ENCODE results near the gene ADAM12.

The ADAM12 gene, protein sequence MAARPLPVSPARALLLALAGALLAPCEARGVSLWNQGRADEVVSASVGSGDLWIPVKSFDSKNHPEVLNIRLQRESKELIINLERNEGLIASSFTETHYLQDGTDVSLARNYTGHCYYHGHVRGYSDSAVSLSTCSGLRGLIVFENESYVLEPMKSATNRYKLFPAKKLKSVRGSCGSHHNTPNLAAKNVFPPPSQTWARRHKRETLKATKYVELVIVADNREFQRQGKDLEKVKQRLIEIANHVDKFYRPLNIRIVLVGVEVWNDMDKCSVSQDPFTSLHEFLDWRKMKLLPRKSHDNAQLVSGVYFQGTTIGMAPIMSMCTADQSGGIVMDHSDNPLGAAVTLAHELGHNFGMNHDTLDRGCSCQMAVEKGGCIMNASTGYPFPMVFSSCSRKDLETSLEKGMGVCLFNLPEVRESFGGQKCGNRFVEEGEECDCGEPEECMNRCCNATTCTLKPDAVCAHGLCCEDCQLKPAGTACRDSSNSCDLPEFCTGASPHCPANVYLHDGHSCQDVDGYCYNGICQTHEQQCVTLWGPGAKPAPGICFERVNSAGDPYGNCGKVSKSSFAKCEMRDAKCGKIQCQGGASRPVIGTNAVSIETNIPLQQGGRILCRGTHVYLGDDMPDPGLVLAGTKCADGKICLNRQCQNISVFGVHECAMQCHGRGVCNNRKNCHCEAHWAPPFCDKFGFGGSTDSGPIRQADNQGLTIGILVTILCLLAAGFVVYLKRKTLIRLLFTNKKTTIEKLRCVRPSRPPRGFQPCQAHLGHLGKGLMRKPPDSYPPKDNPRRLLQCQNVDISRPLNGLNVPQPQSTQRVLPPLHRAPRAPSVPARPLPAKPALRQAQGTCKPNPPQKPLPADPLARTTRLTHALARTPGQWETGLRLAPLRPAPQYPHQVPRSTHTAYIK

DNA sequence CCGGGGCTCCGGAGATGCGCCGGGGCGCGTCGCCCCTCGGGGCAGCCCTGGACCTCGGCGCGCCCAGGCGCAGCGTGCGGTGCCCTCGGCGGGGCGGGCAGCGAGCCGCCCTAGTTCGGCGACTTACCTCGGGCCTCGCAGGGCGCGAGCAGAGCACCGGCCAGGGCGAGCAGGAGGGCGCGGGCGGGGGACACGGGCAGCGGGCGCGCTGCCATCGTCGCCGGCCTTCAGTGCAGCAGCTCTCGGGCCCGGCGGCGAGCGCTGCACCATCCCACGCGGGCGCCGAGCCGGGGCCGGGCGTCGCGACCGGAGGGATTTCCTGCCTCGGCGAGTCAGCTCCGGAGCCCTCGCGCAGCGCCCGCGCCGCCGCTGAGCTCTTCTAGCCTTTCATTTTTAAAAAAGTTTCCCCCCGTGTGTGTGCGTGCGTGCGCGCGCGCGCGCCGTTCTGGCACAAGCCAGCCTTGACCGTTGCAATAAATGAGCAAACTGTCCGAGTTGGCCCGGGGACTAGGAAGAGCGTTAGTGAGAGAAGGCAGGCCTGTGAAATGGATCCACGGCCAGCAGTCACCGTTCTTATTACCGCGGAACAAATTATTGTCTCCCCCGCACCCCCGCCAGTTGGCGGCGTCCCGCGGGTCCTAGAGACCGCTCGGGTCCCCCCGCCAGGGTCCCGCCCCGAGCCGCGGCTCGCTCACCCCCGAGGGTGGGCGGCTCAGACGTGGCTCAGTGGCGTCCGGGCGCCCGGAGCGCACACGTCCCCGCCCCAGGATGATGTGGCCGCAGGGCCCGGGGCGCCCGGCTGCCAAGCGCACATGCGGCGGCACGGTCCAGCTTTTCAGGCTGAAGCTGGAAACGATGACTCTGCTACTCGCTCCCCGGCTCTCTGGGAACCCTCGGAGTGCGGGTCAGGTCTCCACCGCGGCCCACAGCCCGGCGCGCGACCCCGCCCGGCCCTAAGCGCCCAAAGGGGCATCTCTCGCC is at the start of gene ADAM12:
ADAM12 (minus strand) TSS at position 547 of the 981 bp plus-strand sequence; CDS start at position 215, 332 bp downstream.
- no peak for DNase-seq

DNA sequence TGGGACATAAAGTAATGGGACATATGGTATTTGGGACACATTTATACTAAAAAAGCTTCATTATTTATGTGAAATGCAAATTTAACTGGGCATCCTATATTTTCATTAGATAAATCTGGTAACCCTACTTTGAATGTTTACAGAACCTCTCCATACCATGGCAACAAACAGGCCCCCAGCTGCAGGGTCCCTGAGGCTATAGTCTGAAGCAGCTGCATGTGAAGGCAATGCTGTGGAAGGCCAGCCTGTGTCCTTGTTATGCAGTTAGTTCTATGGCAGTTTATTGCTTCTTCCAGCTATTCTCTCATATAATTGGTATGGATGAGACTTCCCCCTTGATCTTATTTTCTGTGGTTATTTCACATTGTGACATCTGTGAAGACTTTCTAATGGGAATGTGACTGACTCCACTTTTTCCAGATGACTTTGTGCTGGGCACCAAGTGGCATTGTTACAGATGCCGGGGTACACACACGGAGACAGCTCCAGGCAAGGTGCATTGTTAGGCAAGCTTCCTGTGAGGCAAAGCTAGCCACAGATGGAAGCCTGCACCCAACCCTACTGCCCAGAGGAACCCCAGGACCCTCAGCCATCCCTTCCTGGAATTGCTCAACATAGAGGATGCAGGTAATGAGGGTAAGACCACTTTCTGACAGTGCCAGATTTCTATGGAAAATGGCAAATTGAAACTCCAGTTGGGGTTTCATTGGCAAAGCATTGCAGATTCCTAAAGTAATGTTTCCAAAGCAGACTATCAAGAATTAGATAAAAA is 49.5 kb upstream of the ADAM12 start:
- DNase-seq: no peak

DNA sequence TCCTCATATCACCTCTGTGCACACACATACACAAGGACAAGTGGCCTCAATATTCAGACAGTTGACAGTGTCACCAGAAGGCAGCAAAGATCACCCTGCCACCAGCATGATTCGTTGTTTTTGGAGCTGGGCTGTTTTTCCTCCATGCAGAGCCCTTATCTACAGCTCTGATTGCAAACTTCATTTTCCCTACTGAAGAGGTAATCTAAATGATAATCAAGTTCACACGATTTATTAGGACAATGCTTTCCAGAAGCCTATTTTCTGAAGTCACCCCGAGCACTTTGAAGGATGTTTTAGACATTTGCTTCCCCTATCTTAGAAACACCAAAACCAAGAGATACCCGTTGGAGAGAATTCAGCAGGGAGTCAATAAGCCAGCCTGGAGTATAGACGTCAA is 46.0 kb upstream of the ADAM12 start:
- no peak for DNase-seq

DNA sequence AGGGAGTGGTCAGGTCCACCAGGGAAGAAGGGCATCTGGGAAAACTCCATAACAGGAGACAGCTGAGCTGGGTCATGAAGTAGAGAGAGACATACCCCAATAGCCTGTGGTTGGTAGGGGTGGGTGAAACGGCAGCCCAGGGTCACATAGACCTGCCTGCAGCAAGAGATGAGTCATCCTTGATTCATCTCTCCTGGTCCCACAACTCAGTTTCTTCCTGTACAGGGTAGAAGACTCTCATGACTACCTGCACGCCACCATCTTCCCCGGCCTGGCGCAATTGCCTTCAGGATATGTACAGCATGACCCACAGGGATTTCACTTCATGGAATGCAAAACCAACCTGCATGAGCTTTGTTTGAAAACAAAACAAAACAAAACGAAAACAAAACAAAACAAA is 45.1 kb upstream of the ADAM12 start:
- DNase-seq: no peak

DNA sequence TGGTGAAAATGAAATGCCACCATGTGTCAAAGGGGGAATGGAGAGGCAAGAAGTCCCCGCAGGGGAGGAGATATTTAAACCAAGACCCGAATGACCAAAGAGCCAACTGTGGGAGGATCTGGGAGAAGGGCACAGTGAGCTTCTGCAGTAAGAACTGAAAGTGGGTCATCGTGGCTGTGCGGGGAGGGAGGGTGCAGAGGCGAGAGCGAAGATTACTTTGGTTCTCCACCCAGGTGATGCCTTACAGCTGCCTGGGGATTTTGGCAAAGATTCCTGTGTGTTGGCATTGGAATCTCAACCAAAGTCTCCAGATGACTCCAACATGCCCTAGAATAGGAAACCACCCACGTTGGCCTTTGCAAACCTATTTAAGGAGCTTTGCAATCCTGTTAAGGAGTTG is 44.2 kb upstream of the ADAM12 start:
- no peak for DNase-seq

DNA sequence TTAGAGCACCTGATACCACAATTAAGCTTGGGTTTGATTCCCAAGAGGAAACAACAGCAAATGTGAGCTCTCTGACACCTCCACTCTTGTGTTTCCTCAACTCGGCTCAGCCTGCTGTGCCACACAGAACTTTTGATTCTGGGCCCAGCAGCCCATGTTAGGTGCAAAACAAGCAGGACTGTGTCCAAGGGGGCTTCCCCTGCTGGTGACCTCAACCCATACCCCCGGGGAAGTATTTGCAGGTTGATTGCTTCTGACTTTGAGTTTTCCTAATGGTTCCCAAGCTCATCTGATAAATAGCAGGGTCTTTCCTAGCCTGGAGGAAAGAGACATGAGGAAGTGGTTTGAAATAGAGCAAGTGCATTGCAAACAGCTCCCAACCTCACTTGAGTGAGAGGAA is 43.5 kb upstream of the ADAM12 start:
- DNase-seq: no peak

DNA sequence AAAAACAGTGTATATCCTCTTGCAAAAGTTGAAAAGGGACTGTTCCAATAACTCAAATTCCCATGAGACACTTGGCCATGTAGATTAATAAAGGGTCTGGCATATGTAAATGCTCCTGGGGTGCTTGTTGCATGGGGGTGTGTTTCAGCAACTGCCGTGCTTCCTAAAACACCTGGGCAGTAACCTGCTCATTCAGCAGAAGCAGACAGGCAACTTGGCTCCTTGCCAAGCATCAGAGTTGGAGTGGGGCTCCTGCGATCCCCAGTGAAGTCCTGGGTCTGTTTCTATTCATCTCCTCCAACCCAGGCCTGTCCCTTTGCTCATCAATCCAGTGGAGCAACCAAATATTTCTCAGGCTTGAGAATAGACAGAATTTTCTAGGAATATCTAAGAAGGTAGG is 42.2 kb upstream of the ADAM12 start:
- DNase-seq: no peak

DNA sequence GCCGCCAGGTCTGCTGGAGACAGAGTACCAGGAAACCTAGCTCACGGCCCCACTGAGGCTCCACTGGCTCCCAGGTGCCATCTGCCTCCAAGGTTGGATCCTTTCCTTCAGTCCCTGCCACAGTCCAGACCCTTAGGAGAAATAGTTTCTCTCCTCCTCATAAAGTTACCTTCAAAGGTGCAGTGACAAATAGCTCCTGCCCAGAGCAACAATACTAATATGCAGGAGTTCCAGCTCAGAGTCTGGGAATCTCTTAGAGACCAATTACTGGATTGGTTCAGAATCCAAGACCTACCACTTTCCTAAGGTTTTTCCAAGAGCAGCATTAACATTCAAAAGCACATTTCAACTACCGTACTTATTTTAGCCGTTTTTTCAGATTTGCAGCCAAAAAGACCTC is 41.0 kb upstream of the ADAM12 start:
- no peak for DNase-seq

DNA sequence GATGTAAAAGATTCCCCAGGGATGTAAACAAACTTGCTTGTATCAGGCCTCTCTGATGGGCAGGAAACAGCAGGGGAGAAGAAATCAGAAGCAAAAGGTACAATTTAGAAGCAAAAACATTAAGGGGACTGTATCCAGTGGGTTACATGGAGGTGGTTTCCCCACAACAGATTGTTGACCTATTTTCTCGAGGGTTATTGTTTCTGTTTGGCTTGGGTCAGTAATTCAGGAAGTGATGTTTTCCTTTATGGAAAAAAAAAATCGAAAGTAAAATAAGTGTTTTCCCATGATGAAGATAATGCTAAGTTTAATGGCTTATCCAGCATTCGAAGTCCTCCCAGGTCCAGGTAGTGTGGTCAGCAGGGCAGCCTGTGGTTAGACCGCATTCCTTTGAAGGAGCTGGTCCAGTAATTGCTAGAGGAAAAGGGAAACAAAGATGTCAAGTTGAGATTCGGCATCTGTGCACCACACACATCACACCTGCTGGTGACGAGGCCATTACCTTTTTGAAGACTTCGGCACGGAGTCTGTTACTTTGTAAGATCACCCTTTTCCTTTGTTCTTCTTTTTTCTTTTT is 37.3 kb upstream of the ADAM12 start:
- no peak for DNase-seq

DNA sequence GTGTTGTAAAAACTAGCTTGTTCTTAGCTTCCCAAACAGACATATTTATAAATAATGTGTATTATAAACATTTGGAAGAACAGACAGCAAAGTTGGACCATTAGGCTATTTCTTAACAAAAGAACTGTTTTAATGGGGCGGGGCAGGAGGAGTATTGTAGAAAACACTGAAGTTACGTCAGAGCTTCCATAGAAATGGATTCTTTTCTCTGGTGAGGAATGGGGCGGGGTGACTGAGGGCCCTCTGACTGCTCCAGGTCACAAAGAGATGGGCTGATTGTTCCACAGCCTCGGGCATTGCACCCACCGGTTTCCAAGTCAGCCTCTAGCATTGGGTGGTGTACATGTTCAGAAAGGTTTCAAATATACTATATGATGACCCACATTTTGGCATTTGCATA is 36.8 kb upstream of the ADAM12 start:
- DNase-seq: no peak

DNA sequence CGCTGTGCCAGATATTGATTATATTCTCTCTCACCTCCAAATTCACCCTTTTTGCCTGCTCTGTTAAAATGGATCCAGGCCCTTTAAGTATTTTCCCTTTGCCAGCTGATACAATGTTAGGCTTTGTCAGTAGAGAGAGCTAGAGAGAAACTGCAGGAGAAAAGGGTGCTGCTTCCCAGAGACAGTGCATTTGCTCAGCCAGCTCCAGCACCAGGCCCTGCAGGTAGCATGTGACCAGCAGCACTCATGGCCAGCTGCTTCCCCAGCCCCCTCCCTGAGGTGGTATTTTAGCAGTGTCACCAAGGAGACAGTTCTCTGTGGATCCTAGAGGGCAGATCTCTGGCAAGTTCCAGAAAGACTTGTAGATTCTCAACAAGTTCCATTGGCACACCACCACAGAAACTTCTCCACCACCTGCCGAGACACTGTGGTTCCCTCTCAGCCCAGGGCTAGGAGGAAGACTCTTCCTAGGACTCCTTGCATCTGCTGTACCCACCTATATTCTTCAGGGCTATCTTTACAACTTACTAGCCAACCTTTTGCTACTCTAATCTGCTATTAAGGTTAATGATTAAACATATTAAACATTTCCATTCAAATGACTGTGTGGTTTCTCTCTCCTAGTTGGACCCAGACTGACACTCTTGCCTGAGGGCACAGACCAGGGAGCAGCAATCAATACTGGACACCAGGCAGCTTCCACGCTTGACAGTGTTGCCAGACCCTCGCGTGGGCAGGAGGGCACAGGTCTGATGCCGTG is 35.6 kb upstream of the ADAM12 start:
- DNase-seq: no peak

DNA sequence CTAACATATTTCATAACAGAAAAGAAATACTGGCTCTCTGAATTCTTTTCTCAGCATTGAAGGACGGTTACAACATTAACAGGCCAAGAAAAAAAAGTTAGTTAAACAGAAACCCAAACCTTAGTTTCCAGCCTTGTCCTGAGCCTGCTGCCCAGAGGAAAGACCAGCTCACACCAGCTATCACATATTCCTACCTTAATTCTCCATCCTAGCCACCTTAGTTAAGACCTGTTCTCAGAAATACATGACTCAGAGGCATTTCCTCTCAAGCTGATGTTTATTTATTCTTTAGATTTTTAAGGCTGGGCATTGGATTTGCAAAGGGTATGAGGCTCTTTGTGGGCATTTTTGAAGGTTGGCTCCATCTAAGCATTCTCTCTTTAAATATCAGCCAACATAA is 34.3 kb upstream of the ADAM12 start:
- DNase-seq: no peak

DNA sequence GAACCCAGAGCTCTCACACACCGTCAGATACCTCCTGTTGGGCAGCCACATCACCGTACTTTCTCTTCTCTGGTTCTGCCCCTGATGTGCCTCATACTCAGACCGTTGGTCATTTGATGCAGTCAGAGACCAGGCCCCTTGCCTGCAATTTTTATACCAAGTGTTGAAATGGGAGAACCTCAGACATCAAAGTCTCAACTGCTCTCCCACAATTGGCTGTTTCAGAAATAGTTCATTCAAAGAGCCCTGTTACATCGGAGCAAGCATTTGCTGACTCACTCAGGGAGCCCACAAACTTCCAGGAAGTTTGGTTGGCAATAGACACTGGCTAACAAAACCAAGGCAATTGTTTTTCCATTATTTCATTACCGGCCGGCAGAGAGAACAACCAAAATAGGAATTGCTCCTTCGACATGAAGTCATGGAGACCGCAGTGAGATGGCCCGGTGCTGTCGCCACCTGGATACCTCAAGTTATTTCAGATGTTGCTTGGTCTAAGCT is 33.5 kb upstream of the ADAM12 start:
- DNase-seq: no peak

DNA sequence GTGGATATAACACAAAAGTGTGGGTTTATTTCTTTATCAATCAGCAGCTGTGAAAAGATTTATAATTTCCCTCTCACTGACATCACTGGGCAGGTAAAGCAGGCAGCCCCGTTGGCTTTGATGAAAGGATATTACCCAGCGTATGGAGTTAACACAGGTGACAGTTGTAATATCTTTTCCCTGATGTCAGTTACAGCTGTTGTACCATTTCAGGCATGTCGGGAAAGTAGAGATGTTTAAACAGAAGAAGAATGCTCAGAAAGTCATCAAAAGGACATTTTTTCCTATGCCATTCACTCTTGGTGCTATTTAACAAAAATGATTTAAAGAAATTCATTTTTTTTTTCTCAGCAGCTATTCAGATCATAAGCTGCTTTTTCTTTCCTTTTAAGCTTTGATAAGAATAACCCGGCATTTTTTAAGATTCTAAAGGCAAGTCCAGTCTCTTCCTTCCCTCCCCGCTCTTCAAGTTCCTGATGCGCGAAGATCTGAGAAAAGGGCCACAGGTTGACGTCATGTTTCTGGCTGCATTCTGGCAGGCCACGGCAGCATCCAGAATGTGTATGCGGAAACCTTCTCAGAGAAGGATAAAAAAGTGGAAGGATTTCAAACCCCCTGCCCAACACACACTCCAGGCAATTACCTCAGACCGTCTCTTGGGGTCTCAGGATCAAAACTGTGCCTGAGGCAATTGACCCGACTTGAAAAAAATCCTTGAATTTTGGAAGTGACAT is 32.5 kb upstream of the ADAM12 start:
- no peak for DNase-seq

DNA sequence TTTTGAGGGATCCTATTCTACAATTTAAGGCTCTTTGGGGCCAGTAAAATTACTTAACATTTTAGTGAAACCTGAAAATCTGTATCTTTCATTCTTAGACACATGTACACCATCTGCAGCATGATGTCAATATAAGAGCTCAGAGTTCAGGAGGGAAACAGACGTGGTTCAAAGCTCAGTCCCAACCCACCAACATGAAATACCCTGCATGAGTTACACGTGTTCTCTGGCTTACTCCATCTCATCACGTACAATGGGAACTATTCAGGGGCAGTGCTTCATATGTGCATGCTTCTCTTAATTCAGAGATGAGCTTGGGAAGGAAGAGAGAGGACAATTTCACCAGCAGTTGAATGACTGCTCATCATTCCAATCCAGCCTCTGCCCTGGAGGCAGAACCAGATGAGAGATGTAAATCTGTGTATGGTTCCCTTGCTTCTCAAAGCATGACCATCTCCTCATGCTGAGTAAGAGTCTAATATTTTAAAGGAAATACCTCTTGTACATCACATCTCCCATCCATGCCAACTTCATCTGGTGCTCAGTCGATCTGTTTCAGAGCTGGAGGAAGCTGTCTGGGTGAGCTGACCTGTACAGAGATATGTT is 29.0 kb upstream of the ADAM12 start:
- no peak for DNase-seq

DNA sequence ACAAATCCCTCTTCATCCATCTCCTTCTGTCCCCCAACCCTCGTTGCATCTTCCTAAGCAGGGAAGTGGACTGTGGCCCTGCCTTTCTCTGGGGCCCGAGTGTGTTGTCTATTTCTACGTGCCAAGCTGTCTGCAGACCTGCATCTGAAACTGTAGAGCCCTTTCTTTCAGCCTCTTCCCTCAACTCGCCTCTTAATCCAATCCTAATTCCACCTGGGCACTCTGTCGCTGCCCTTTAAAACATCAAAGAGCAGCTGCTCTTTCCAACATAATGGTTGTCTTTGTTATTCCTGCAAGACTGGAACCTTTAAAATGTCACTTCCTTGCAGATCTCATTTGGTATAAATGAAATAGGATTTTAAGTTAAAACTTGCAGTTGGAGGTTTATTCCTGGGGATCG is 21.5 kb upstream of the ADAM12 start:
- no peak for DNase-seq

DNA sequence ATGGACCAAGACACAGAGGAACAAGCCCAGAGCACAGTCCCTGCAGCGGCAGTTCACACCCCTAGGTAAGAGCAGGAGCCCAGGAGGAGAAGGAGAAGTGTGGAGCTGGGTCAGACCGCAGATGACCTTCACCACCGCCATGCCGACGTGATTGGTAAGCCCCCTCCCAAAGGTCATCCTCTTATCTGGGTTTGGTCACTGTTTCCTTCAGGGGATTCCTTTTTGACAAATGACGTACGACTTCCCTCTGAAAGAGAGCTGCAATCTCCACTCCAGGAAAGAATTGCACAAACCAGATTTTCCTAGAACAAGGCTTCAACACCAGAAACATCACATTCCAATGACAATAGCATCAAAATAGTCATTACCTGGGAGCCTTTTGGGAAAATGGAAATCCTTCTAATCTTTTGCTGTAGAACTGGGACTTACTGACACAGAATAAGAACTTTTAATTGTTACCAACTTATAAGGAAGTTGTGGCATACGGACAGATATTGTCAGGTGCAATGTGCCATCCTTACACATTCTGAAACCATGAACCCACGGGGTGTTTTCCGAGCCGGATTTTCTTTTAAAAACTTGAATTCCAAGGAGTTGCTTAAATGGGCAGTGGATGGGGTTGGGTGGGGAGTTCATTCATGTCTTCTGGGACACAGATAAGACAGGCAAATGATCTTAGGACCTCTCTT is 20.8 kb upstream of the ADAM12 start:
- DNase-seq: no peak

DNA sequence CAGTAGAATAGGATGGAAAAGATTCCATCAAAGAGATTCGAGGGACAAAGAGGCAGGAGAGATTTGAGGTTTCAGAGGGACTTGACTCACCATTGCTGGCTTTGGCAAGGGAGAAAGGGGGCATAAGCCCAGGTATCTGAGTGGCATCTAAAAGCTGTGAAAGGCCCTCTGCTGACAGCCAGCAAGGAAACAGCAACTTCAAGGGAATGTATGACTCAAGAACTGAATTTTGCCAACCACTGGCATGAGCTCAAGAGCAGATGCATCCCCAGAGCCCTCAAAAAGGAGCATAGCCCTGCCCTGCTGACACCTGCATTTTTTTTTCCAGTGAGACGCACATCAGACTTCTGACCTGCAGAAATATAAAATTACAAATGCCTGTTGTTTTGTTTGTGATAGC is 19.6 kb upstream of the ADAM12 start:
- no peak for DNase-seq

DNA sequence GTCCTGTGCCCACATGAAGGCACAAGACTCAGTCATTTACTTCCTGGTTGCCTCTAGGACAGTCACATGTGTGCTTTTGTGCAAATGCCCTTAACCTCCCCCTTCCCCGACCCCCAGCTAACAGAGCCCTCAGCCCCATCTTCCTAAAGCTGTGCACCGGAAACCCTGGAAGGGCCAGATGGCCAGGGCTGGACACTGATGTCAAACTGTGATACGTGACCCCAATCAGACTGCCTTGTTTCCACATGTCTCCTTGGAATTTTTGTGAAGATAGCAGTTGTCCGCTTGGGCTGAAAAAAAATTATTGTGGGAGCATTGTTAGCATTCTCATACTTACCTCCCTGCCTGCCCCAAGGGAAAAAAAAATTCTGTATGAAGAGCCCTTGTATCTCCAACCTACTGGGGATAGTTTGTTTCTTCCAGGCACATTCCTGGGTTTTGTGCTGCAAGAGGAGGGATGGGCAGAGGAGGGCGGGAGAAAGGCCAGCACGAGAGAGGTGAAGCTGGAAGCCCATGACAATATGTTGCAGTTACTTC is 17.0 kb upstream of the ADAM12 start:
- no peak for DNase-seq
